ENCODE measurements around the gene RCCD1. TPM values are rescaled to one million over a fixed set of nuclear protein-coding genes. Genes with fewer than 3 reads are reported as not detected.

RCCD1 gene

GRCh38 chr15:91001209-91001608, 46.5 kb downstream of the RCCD1 start:
- Histone ChIP-seq H3K27me3 (ENCODE audit: control insufficient read depth, insufficient read depth, low read length) (no peaks in the 10 kb centered on the region), H3K9me3 (replicated peaks; ENCODE audit: low read length) (no peaks in the 10 kb centered on the region), H3K4me3 (ENCODE audit: low read length) (no peak overlapping the region), H3K4me2 (ENCODE audit: low read length) (no peak overlapping the region), H3K9ac (ENCODE audit: low read depth, low read length) (no peak overlapping the region), H3K4me1 (ENCODE audit: control insufficient read depth, insufficient read depth, low read length) (no peaks in the 10 kb centered on the region), H3K36me3 (ENCODE audit: insufficient read depth, low read length) (peaks cover 65% of the 10 kb centered on the region)

DNA sequence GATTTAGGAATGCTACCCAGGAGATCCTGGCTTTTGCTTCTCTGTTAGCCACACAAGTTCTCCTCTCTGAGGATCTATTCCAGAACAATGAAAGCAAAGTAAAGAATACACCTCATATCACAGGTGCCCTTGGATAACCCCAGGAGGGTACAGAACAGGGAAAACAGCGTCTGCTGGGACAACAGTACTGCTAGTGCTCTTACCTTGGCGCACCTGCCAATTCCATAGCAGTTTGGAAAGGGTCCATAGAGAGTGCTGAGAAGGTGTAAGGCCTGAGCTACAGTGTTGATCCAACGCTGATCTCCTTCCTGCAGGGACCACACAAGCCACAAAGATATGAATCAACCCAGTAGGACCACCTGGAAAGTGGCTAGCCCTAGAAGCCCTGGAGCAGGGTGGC, 52.6 kb downstream of the RCCD1 start:
- Histone ChIP-seq H3K36me3 (ENCODE audit: insufficient read depth, low read length) (peaks cover 50% of the 10 kb centered on the region), H3K4me2 (ENCODE audit: low read length) (no peak overlapping the region), H3K9ac (ENCODE audit: low read depth, low read length) (no peak overlapping the region), H3K4me3 (ENCODE audit: low read length) (no peak overlapping the region), H3K27me3 (ENCODE audit: control insufficient read depth, insufficient read depth, low read length) (no peaks in the 10 kb centered on the region), H3K4me1 (ENCODE audit: control insufficient read depth, insufficient read depth, low read length) (no peaks in the 10 kb centered on the region), H3K9me3 (replicated peaks; ENCODE audit: low read length) (no peaks in the 10 kb centered on the region)

Small RNA genes within 50 kb of the gene (small RNA-seq; reads per million reads assigned to genes)
- not detected for gene RF00019

Measured in skeletal muscle satellite cell (primary cell).